Measurements from ENCODE around the gene FAM151A. TPM values are rescaled to one million over a fixed set of nuclear protein-coding genes. Genes with fewer than 3 reads are reported as not detected.
A peak's percentile ranks its signal among the peaks of the same experiment; 100 is the strongest.
"Not testable (repeated sequence)": the region's sequence is repeated elsewhere in the genome, so short reads cannot be mapped to it uniquely, and the experiment has no call there.

Gene FAM151A
- total RNA-seq, 1 donor from 2014 or later, result not detected

- no peak for FAIRE-seq
- DNase-seq (ENCODE audit: low spot score in 2 of 2), result no peak
Measured at GRCh38 chr1:54640361-54640760, 17.0 kb upstream of the FAM151A start.

DNA sequence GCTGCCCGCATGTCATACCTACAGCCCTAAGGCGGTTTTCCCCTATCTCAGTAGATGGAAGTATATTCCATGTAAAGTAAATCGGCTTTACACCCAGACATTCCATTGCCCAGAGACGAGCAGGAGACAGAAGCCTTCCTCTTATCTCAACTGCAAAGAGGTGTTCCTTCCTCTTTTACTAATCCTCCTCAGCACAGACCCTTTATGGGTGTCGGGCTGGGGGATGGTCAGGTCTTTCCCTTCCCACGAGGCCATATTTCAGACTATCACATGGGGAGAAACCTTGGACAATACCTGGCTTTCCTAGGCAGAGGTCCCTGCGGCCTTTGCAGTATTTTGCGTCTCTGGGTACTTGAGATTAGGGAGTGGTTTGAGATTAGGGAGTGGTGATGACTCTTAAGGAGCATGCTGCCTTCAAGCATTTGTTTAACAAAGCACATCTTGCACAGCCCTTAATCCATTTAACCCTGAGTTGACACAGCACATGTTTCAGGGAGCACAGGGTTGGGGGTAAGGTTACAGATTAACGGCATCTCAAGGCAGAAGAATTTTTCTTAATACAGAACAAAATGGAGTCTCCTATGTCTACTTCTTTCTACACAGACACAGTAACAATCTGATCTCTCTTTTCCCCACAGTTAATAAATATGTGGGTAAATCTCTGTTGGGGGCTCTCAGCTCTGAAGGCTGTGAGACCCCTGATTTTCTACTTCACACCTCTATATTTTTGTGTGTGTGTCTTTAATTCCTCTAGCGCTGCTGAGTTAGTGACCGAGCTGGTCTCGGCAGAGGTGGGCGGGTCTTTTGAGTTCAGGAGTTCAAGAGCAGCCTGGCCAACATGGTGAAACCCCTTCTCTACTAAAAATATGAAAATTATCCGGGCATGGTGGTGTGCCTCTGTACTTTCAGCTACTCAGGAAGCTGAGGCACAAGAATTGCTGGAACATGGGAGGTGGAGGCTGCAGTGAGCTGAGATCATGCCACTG lies 13.4 kb upstream of the FAM151A start:
- not testable (repeated sequence) for FAIRE-seq; DNase-seq (ENCODE audit: low spot score in 2 of 2)

DNA sequence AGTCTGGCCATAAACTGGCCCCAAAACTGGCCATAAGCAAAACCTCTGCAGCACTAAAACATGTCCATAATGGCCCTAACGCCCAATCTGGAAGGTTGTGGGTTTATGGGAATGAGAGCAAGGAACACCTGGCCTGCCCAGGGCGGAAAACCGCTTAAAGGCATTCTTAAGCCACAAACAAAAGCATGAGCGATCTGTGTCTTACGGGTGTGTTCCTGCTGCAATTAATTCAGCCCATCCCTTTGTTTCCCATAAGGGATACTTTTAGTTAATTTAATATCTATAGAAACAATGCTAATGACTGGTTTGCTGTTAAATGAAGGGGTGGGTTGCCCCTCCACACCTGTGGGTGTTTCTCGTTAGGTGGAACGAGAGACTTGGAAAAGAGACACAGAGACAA lies 12.5 kb upstream of the FAM151A start:
- not testable (repeated sequence) for FAIRE-seq; DNase-seq (ENCODE audit: low spot score in 2 of 2)

GRCh38 chr1:54627196-54627595 lies 3.9 kb upstream of the FAM151A start:
- DNase-seq (ENCODE audit: low spot score in 2 of 2), result no peak
- no peak for FAIRE-seq

DNA sequence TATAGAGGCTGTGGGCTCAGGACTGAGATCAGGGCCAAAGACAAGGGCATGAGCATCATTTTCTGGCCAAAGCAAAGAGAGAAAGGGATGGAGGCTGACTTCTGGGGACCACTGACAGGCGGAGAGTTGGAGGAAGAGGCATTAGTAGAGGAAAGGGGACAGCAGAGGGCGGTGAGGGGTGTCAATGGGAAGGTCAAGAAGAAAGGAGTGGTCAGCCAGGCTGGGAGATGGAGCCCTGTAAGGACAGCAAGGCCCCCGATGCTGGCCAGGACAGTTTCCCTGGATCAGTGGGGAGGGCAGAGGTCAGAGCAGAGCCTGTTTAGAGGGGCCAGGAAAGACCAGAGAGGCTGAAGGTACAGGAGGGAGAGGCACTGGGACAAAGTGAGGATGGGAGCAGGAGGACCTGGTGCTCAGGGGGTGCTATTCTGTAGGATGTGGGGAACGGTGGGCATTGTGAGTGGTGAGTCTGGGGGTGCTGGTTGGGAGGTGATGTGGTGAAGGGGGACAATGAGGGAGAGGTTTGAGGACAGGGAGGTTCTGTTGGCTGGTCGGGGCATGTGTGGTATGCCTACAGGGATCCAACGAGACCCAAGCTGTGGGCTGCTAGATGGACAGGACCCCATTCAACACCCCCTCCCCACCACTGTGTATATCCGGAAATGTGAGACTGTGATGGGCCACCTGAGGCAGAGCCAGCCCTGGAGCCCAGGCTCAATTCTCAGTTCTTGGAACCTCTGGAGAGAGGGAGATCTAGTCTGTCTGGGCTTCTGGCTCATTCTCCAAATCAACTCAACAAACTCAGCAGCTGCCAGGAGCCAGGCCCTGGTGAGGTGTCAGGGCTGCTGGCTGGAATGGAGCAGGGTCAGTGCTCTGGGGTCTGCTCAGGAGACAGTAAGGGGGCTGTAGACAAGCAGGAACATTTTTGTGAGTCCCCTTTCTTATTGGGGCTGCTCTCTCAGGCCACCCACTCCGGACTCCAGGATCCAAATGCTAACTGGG lies 1.4 kb upstream of the FAM151A start:
- DNase-seq (ENCODE audit: low spot score in 2 of 2) (no peak), FAIRE-seq (no peak)

DNA sequence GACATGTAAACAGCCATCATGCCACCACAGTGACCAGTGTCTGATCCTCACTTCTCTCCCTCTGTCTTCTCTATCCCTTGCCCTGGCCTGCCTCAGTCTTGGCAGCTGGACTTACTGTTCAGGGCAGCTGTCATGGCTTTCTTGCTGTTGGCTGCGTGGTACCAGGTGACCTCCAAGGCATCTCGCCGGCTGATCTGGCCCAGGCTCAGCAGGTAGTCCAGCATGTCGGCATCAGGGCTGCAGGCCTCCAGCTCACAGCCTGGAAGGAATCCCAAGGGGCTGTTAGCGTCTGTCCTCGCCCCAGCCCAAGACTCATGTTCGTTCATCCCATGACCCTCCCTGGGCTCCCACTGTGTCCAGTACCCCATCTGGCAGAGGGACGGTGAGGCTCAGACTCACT lies 3.6 kb downstream of the FAM151A start:
- FAIRE-seq, result no peak

GRCh38 chr1:54615531-54616279 lies 7.6 kb downstream of the FAM151A start:
- FAIRE-seq (no peak), DNase-seq (ENCODE audit: low spot score in 2 of 2) (no peak)

More for the DNA sequence above, 3.6 kb downstream of the FAM151A start:
- no peak for DNase-seq (ENCODE audit: low spot score in 2 of 2)

DNA sequence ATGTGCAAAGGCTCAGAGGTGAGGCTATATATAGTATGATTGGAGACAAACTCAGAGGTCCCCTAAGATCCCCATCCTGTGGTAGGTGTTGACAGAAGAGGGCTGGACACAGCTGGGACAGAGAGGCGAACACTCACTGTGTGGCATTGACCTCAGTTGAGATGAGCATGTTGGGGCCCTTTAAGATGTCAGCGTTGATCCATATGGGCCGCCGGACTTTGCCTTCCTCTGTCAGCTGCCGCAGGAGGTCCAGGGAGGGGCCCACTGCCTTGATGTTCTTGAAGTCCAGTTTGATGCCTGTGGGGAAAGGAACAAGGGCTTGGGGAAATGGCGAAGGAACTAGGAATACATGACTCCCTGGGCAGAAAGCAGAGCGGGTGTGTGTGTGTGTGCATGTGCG lies 8.8 kb downstream of the FAM151A start:
- DNase-seq (ENCODE audit: low spot score in 2 of 2), result no peak
- FAIRE-seq, result no peak

DNA sequence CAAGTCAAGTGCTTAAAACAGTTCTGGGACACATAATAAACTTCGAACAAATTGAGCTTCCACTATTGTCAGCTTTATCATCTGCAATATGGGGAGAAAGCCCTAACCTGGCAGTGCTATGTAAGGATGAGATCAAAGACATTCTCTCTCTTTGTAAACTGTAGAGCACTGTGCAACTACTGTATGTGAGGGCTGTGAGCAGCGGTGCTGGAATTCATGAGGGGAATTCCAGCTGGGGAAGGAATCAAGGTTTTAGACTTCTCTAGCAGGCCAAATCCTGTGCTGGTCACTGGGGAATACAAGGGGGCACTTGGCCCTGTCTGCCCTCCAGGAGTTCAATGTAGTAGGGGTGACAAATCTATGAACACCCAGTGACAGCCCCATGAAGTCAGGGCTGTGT lies 9.3 kb downstream of the FAM151A start:
- FAIRE-seq, result no peak
- DNase-seq (ENCODE audit: low spot score in 2 of 2), result no peak

DNA sequence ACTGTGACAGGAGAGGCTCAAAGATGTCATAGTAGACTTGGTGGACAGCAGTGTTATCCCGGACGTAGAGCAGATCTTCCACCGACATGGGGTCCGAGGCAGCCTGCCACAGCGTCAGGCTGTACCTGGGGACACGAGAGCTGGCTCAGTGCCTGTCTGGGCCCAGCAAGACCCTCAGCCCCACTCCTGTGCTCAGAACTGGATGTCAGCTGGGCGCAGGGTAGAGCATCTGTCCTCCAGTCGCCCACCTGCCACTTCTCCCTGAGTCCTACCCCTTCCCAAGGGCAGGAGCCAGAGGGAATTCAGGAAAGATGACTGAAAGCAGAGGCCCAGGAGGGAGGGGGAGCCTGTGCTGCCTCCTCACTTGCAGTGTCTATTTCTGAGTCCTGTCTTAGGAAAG lies 11.7 kb downstream of the FAM151A start:
- FAIRE-seq (no peak), DNase-seq (ENCODE audit: low spot score in 2 of 2) (no peak)

GRCh38 chr1:54610601-54611580 lies 12.4 kb downstream of the FAM151A start:
- no peak for DNase-seq (ENCODE audit: low spot score in 2 of 2)
- no peak for FAIRE-seq

DNA sequence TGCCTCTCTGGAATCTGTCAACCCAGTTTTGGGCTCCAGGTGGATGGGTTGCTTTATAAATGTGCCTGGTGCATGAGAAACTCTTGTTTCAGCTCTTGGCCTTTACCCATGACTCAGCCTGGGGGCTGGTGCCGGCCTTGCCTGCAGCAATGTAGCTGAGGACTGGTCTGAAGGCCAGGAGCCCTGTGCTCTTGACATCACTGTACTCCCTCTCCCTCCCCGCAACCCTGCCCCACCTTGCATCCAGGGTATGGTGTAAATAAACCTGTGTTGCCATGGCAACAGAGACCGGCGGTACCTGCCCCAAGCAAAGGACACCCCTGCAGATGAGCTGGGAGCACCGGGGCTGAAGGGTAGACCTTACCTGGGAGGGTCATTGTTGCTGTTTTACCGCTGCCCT lies 13.3 kb downstream of the FAM151A start:
- DNase-seq (ENCODE audit: low spot score in 2 of 2) (no peak), FAIRE-seq (no peak)

GRCh38 chr1:54609301-54609921 lies 13.9 kb downstream of the FAM151A start:
- FAIRE-seq, result no peak
- peak in 1 of 2 donors; percentile 38 for DNase-seq (ENCODE audit: low spot score in 2 of 2)

GRCh38 chr1:54608566-54609230 lies 14.6 kb downstream of the FAM151A start:
- DNase-seq (ENCODE audit: low spot score in 2 of 2), result no peak
- FAIRE-seq, result no peak

DNA sequence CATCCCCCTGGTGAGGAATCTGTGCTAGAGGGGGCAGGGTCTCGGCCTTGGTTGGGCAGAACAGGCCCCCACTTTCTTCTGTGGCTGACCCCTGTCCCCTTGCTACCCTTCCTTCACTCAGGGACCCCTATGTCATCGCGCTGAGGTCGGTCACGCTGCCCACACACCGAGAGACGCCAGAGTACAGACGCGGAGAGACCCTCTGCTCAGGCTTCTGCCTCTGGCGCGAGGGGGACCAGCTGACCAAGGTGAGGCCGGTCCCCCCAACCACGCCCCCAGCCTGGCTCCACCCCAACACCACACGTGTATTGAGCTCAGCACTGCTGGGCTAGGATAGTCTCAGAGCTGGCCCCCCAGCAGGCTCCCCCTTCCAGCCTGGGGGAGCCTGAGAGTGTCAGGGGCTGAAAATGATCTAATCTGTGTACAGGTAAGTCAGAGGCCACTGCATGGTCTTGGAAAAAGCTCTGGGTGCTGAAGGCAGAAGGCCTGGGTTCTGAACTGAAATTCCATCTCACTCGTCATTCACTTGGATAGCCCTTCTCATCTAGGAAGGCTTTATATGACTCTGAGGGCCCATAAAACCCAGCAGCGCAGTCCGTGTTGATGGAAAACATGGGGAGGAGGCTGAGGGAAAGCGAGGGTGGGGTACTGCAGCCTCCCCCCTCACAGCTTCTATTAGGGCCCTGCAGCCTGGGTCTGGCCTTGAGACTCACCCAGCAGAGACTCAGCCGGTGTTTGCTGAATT lies 15.3 kb downstream of the FAM151A start:
- FAIRE-seq (no peak), DNase-seq (ENCODE audit: low spot score in 2 of 2) (no peak)

DNA sequence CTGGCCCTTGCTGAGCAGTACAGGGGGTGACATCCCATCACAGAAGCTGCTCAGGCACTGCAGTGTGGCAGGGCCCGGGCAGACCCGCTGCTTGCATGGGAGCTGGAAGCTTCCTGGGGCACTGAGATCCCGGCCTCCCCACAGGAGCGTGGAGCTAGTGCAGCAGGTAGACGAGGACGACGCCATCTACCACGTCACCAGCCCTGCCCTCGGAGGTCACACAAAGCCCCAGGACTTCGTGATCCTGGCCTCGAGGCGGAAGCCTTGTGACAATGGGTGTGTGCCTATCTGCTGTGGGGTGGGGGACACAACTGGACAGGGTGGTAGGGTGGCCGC lies 16.4 kb downstream of the FAM151A start:
- no peak for DNase-seq (ENCODE audit: low spot score in 2 of 2)
- FAIRE-seq, result no peak
